HCT116 (cell line): Measurements from ENCODE around the gene INPP5B. TPM values are rescaled to one million over a fixed set of nuclear protein-coding genes. Genes with fewer than 3 reads are reported as not detected.

ENCODE experiments used
- ATAC-seq: fragments of 200-7000 bp; cut with Tn5 transposase; 2 replicates; pipeline ENCODE4 v1.9.1; 2020; ENCODE audit warnings: mild to moderate bottlenecking, moderate library complexity
- BruUV-seq: library from RNA; stranded (reverse); fragments of 400-500 nt; replicated peaks from 2 replicates; lab custom pipeline; 2021; lab: Mats Ljungman, UMichigan
- CTCF ChIA-PET: fragments of 300-600 bp; sonication (Branson Sonifier 250); formaldehyde crosslinking; loops from one replicate; lab custom pipeline; 2021; ENCODE audit warnings: antibody characterized with exemption; lab: Charles Lee
- POLR2A ChIA-PET: fragments of 300-600, 350-600 bp; sonication (Branson Sonifier 250); formaldehyde crosslinking; loops from one replicate; lab custom pipeline; 2021; ENCODE audit warnings: antibody characterized with exemption; lab: Charles Lee
- RAD21 ChIA-PET, 2 experiments: fragments of 300-600 bp; sonication (Branson Sonifier 250); formaldehyde crosslinking; loops; one replicate each; lab custom pipeline; 2023; ENCODE audit warnings: low total read pairs in 2 of 2; ENCODE audit not compliant: uncharacterized antibody in 2 of 2, unreplicated experiment in 2 of 2, low non-redundant PET in 1 of 2; lab: Charles Lee
- DNase-seq: peaks from one replicate; pipeline ENCODE4 v3.0.0-alpha.2; 2010; ENCODE audit warnings: low read depth, low spot score
- H2AFZ ChIP-seq: fragments of 200-600 bp; shearing (Covaris generic), sonication (generic); 2 replicates; pipeline ENCODE4 v1.6.1; 2017; ENCODE audit warnings: low read depth, mixed run types, mixed read lengths, antibody characterized with exemption, low read length; ENCODE audit not compliant: poor library complexity, severe bottlenecking
- H3K27ac ChIP-seq: 2 replicates; pipeline ENCODE4 v1.5.1; 2012; ENCODE audit warnings: low read depth, low read length
- H3K27me3 ChIP-seq: fragments of 200-600 bp; sonication (generic); 2 replicates; pipeline ENCODE4 v1.6.1; 2016; ENCODE audit warnings: mixed run types, low read length, mixed read lengths; ENCODE audit not compliant: insufficient read depth
- H3K36me3 ChIP-seq, 2 experiments: fragments of 200-500 bp in 1 of 2; fragments of 200-600 bp in 1 of 2; sonication (Bioruptor generic) in 1 of 2; sonication (generic) in 1 of 2; 2 replicates each; pipeline versions ENCODE4 v1.5.1 to v1.6.1; 2014 to 2016; ENCODE audit warnings: low read length in 2 of 2, inconsistent platforms in 1 of 2, mixed read lengths in 1 of 2, mixed run types in 1 of 2; ENCODE audit not compliant: insufficient read depth in 2 of 2, control insufficient read depth in 1 of 2
- H3K4me1 ChIP-seq, 2 experiments: fragments of 200-600 bp in 1 of 2; sonication (generic) in 1 of 2; 2 replicates each; pipeline versions ENCODE4 v1.5.1 to v1.6.1; 2012 to 2017; ENCODE audit warnings: low read length in 2 of 2, inconsistent platforms in 1 of 2, mild to moderate bottlenecking in 1 of 2, mixed read lengths in 1 of 2, mixed run types in 1 of 2, moderate library complexity in 1 of 2; ENCODE audit not compliant: insufficient read depth in 2 of 2, control insufficient read depth in 1 of 2
- H3K4me2 ChIP-seq: fragments of 200-600 bp; sonication (generic); 2 replicates; pipeline ENCODE4 v1.6.1; 2017; ENCODE audit warnings: mixed run types, low read length, mixed read lengths
- H3K4me3 ChIP-seq, 2 experiments: fragments of 200-600 bp in 1 of 2; sonication (generic) in 1 of 2; replicated peaks in 1 of 2; 2 replicates each; pipeline ENCODE4 v1.5.1; 2011 to 2016; ENCODE audit warnings: low read length in 2 of 2, control low read depth in 1 of 2, low read depth in 1 of 2, mild to moderate bottlenecking in 1 of 2, mixed read lengths in 1 of 2, mixed run types in 1 of 2
- H3K79me2 ChIP-seq: fragments of 200-600 bp; sonication (generic); 2 replicates; pipeline ENCODE4 v1.6.1; 2017; ENCODE audit warnings: mild to moderate bottlenecking, mixed run types, low read length, moderate library complexity, mixed read lengths; ENCODE audit not compliant: insufficient read depth
- H3K9ac ChIP-seq: fragments of 200-600 bp; sonication (generic); 2 replicates; pipeline ENCODE4 v1.6.1; 2016; ENCODE audit warnings: low read length, mixed read lengths
- H3K9me2 ChIP-seq: fragments of 200-600 bp; sonication (generic), shearing (Covaris generic); 2 replicates; pipeline ENCODE4 v1.6.1; 2017; ENCODE audit warnings: mixed run types, mild to moderate bottlenecking, moderate library complexity; ENCODE audit not compliant: insufficient read depth
- H3K9me3 ChIP-seq, 2 experiments: fragments of 200-500 bp in 1 of 2; fragments of 200-600 bp in 1 of 2; sonication (Bioruptor generic) in 1 of 2; sonication (generic) in 1 of 2; 2 replicates each; pipeline ENCODE4 v1.6.1; 2014 to 2017; ENCODE audit warnings: low read length in 2 of 2, mixed read lengths in 2 of 2, inconsistent platforms in 1 of 2, low read depth in 1 of 2, mild to moderate bottlenecking in 1 of 2, mixed run types in 1 of 2, moderate library complexity in 1 of 2; ENCODE audit not compliant: control insufficient read depth in 1 of 2, insufficient read depth in 1 of 2
- H4K20me1 ChIP-seq: fragments of 200-600 bp; sonication (generic), shearing (Covaris generic); 2 replicates; pipeline ENCODE4 v1.6.1; 2017; ENCODE audit warnings: mixed run types, mild to moderate bottlenecking, moderate library complexity; ENCODE audit not compliant: insufficient read depth
- ATF3 ChIP-seq: IDR thresholded peaks from 2 replicates; pipeline ENCODE4 v1.6.1; 2012
- CEBPB ChIP-seq: IDR thresholded peaks from 2 replicates; pipeline ENCODE4 v1.6.1; 2012; ENCODE audit warnings: low read depth
- CTCF ChIP-seq, 3 experiments: fragments of 200-600 bp in 1 of 3; sonication (generic) in 1 of 3; IDR thresholded peaks in 2 of 3; conservative IDR thresholded peaks in 1 of 3; 2 replicates each; pipeline ENCODE4 v1.5.1; 2012 to 2017; ENCODE audit warnings: low read depth in 2 of 3, low read length in 2 of 3, antibody characterized with exemption in 1 of 3, borderline replicate concordance in 1 of 3, control low read depth in 1 of 3, mild to moderate bottlenecking in 1 of 3, mixed read lengths in 1 of 3, mixed run types in 1 of 3, moderate library complexity in 1 of 3; ENCODE audit not compliant: insufficient read depth in 1 of 3
- EZH2 ChIP-seq: fragments of 200-600 bp; sonication (generic); IDR thresholded peaks from 2 replicates; pipeline ENCODE4 v1.6.1; 2017; ENCODE audit warnings: antibody characterized with exemption, mixed run types
- EZH2phosphoT487 ChIP-seq: fragments of 200-600 bp; IDR thresholded peaks from 2 replicates; pipeline ENCODE4 v1.6.1; 2018; ENCODE audit warnings: antibody characterized with exemption, borderline replicate concordance
- FOSL1 ChIP-seq: IDR thresholded peaks from 2 replicates; pipeline ENCODE4 v1.6.1; 2012; ENCODE audit warnings: low read depth
- JUND ChIP-seq: IDR thresholded peaks from 2 replicates; pipeline ENCODE4 v1.6.1; 2012
- MAX ChIP-seq: IDR thresholded peaks from 2 replicates; pipeline ENCODE4 v1.6.1; 2012
- POLR2AphosphoS5 ChIP-seq: IDR thresholded peaks from 2 replicates; pipeline ENCODE4 v1.6.1; 2011; ENCODE audit warnings: mild to moderate bottlenecking, low read depth, low read length, moderate library complexity
- REST ChIP-seq: IDR thresholded peaks from 2 replicates; pipeline ENCODE4 v1.6.1; 2012; ENCODE audit warnings: low read depth
- SIN3A ChIP-seq: IDR thresholded peaks from 2 replicates; pipeline ENCODE4 v1.6.1; 2012; ENCODE audit warnings: low read depth
- SRF ChIP-seq: IDR thresholded peaks from 2 replicates; pipeline ENCODE4 v1.6.1; 2012; ENCODE audit warnings: low read depth
- TCF7L2 ChIP-seq: IDR thresholded peaks from 2 replicates; pipeline ENCODE4 v1.7.0; 2011; ENCODE audit warnings: borderline replicate concordance, inconsistent platforms; ENCODE audit not compliant: insufficient read depth, insufficient read length; ENCODE audit errors: extremely low read depth
- ZFX ChIP-seq: fragments of 450-650 bp; IDR thresholded peaks from 2 replicates; pipeline ENCODE4 v1.6.1; 2017
- intact Hi-C: fragments of 100-400 bp; cut with micrococcal nuclease; formaldehyde crosslinking; loops from 2 replicates; pipeline ENCODE4 v1.10.0; 2022
- total RNA-seq: library from RNA; stranded (reverse); gene quantifications from one replicate; pipeline ENCODE4 v1.2.1, GENCODE V29; 2021; ENCODE audit not compliant: unreplicated experiment

Gene INPP5B
- total RNA-seq, 1 experiment from 2014 or later, result 20.8 TPM

- BruUV-seq, result no TSS peak
- H3K36me3 ChIP-seq, result peaks cover 4 to 6% of the 10 kb centered on the region in 2 experiments; a peak in 3 of 4 replicates
- intact Hi-C loops, result no loop called here
- no peaks in the 10 kb centered on the region for H4K20me1 ChIP-seq
- no peaks in the 10 kb centered on the region for H3K79me2 ChIP-seq
- ChIA-PET CTCF (no interaction called here), RAD21 (no interaction called here), POLR2A (no interaction called here)
- TF ChIP-seq CTCF (IDR thresholded peaks at IDR 0.05 in 2 of 3, conservative IDR thresholded peaks at IDR 0.05 in 1 of 3; ENCODE audit: borderline replicate concordance in 1 of 3, insufficient read depth in 1 of 3, low read depth in 2 of 3, low read length in 2 of 3) (no peak), ATF3 (no peak), EZH2phosphoT487 (no peak), REST (no peak), JUND (no peak), ZFX (no peak), MAX (no peak), TCF7L2 (no peak), EZH2 (no peak), POLR2AphosphoS5 (no peak), FOSL1 (no peak), SIN3A (no peak), SRF (no peak), CEBPB (no peak)
- no peaks in the 10 kb centered on the region for H3K27me3 ChIP-seq
- no peak overlapping the region for H3K9ac ChIP-seq
- ATAC-seq, result no peak
- H3K4me3 ChIP-seq, result no peak overlapping the region
- H3K27ac ChIP-seq, result no peak overlapping the region
- H3K9me3 ChIP-seq, result no peaks in the 10 kb centered on the region
- no peak overlapping the region for H2AFZ ChIP-seq
- DNase-seq, result no peak
- no peaks in the 10 kb centered on the region for H3K4me1 ChIP-seq
- no peaks in the 10 kb centered on the region for H3K9me2 ChIP-seq
- no peak overlapping the region for H3K4me2 ChIP-seq
These were observed 58.7 kb downstream of the INPP5B start for GRCh38 chr1:37888022-37888700.
